K562 (cell line): ENCODE measurements around the gene LIN28A. TPM values are rescaled to one million over a fixed set of nuclear protein-coding genes. Genes with fewer than 3 reads are reported as not detected.

Experiments
- ARID3A ChIP-seq: IDR thresholded peaks from 2 replicates; pipeline ENCODE4 v1.6.1; 2012; ENCODE audit warnings: low read depth, low read length, improper control_type of control experiment, borderline replicate concordance
- BMI1 ChIP-seq: fragments of 150-350 bp; IDR thresholded peaks from 2 replicates; pipeline ENCODE4 v1.6.1; 2014; ENCODE audit warnings: low read length
- CREM ChIP-seq: IDR thresholded peaks from 2 replicates; pipeline ENCODE4 v1.6.1; 2014; ENCODE audit warnings: antibody characterized with exemption, low read depth
- DDX20 ChIP-seq: fragments of 450-650 bp; IDR thresholded peaks from 2 replicates; pipeline ENCODE4 v1.6.1; 2016; ENCODE audit warnings: missing genetic modification characterization, low read depth, mild to moderate bottlenecking, missing compliant biosample characterization, moderate library complexity
- E2F3 ChIP-seq: fragments of 250-450 bp; sonication (Bioruptor Pico); IDR thresholded peaks from 2 replicates; pipeline ENCODE4 v1.4.0; 2020; ENCODE audit warnings: mild to moderate bottlenecking
- ETS2 ChIP-seq: IDR thresholded peaks from 2 replicates; pipeline ENCODE4 v1.6.1; 2016; ENCODE audit warnings: borderline replicate concordance, missing genetic modification characterization, mild to moderate bottlenecking, moderate library complexity, missing compliant biosample characterization; ENCODE audit not compliant: poor library complexity, severe bottlenecking
- GMEB1 ChIP-seq: fragments of 250-450 bp; sonication (Bioruptor Pico); IDR thresholded peaks from 2 replicates; pipeline ENCODE4 v1.4.0; 2020; ENCODE audit warnings: mild to moderate bottlenecking
- HMBOX1 ChIP-seq: sonication (generic); IDR thresholded peaks from 2 replicates; pipeline ENCODE4 v1.6.1; 2016
- MAZ ChIP-seq, 2 experiments: fragments of 450-650 bp in 1 of 2; sonication (generic) in 1 of 2; formaldehyde crosslinking; IDR thresholded peaks in 1 of 2; conservative IDR thresholded peaks in 1 of 2; 2 replicates each; pipeline versions ENCODE4 v1.4.0 to v1.5.0; 2020; ENCODE audit warnings: mild to moderate bottlenecking in 1 of 2, missing genetic modification reagents in 1 of 2
- MCM3 ChIP-seq: fragments of 450-650 bp; IDR thresholded peaks from 2 replicates; pipeline ENCODE4 v1.6.1; 2016
- MLX ChIP-seq, 2 experiments: fragments of 450-650 bp in 1 of 2; sonication (generic) in 1 of 2; formaldehyde crosslinking; conservative IDR thresholded peaks; 2 replicates each; pipeline versions ENCODE4 v1.4.0 to v1.8.1; 2020 to 2022; ENCODE audit warnings: mild to moderate bottlenecking in 1 of 2, missing genetic modification reagents in 1 of 2
- MTA2 ChIP-seq: fragments of 450-650 bp; IDR thresholded peaks from 2 replicates; pipeline ENCODE4 v1.6.1; 2016; ENCODE audit warnings: low read depth
- PHF21A ChIP-seq: fragments of 450-650 bp; IDR thresholded peaks from 2 replicates; pipeline ENCODE4 v1.6.1; 2017; ENCODE audit warnings: low read depth, borderline replicate concordance
- SAP30 ChIP-seq: fragments of 200-600 bp; sonication (generic); IDR thresholded peaks from 2 replicates; pipeline ENCODE4 v1.6.1; 2012; ENCODE audit warnings: borderline replicate concordance, low read depth, mild to moderate bottlenecking, moderate library complexity, low read length, control low read depth, inconsistent platforms; ENCODE audit not compliant: insufficient read depth, poor library complexity, severe bottlenecking
- SIRT6 ChIP-seq: IDR thresholded peaks from one replicate; pipeline ENCODE4 v1.6.1; 2012; ENCODE audit warnings: low read depth, mild to moderate bottlenecking, control low read depth, inconsistent platforms, low read length, moderate library complexity
- SMAD3 ChIP-seq: fragments of 450-650 bp; formaldehyde crosslinking; conservative IDR thresholded peaks from 2 replicates; pipeline ENCODE4 v1.4.0; 2020; ENCODE audit warnings: mild to moderate bottlenecking
- SREBF2 ChIP-seq: sonication (generic); formaldehyde crosslinking; IDR thresholded peaks from 2 replicates; pipeline ENCODE4 v1.4.0; 2020; ENCODE audit warnings: mild to moderate bottlenecking, missing genetic modification reagents
- ZNF263 ChIP-seq: sonication (generic); formaldehyde crosslinking; IDR thresholded peaks from 2 replicates; pipeline ENCODE4 v1.8.0; 2022; ENCODE audit warnings: mild to moderate bottlenecking, missing genetic modification reagents, borderline replicate concordance
- ZNF282 ChIP-seq: sonication (generic); formaldehyde crosslinking; IDR thresholded peaks from 2 replicates; pipeline ENCODE4 v1.8.1; 2023; ENCODE audit warnings: missing genetic modification reagents
- ZNF354B ChIP-seq: fragments of 250-450 bp; sonication (Bioruptor Pico); IDR thresholded peaks from 2 replicates; pipeline ENCODE4 v1.4.0; 2020
- ZNF436 ChIP-seq: fragments of 250-450, 450-650 bp; sonication (Bioruptor Pico); formaldehyde crosslinking; IDR thresholded peaks from 2 replicates; pipeline ENCODE4 v1.7.0; 2020; ENCODE audit warnings: mild to moderate bottlenecking
- ZNF76 ChIP-seq: fragments of 250-450 bp; sonication (Bioruptor Pico); IDR thresholded peaks from 2 replicates; pipeline ENCODE4 v1.4.0; 2020; ENCODE audit warnings: mild to moderate bottlenecking, moderate library complexity, borderline replicate concordance
- polyA plus RNA-seq, 8 experiments: library from polyadenylated mRNA; depleted of rRNA in 4 of 8; stranded (reverse) in 5 of 8; unstranded in 3 of 8; fragments of >200 nt; fragmentation: Nextera tagmentation in 2 of 8; fragmentation: Illumina TruSeq in 1 of 8; extraction: Ambion mirVana in 2 of 8; extraction: Trizol in 1 of 8; gene quantifications; 2 replicates each; pipeline versions ENCODE4 v1.2.1 to v1.2.3, GENCODE V29; 2011 to 2014; ENCODE audit warnings: inconsistent platforms in 1 of 8, missing spikeins in 1 of 8
- total RNA-seq, 7 experiments: library from RNA; depleted of rRNA in 6 of 7; stranded (reverse); fragments of >200 nt in 6 of 7; fragmentation: Illumina TruSeq in 2 of 7; extraction: Trizol in 2 of 7; gene quantifications; 2 replicates each; pipeline versions ENCODE4 v1.2.1 to v1.2.3, GENCODE V29; 2011 to 2021; ENCODE audit warnings: low replicate concordance in 1 of 7

LIN28A gene
- total and polyA plus RNA-seq, 9 of the 15 experiments (the other 6 are each of a cell fraction or from before 2014, with no cell fraction given), result 0.80 to 5.4 (median 3.9) TPM

- TF ChIP-seq ARID3A (peak; percentile 71), SREBF2 (CRISPR knock-in tag) (no peak), ZNF282 (CRISPR knock-in tag) (no peak), ZNF76 (CRISPR knock-in tag) (no peak), GMEB1 (CRISPR knock-in tag) (no peak), BMI1 (no peak), MAZ (CRISPR knock-in tag; conservative IDR thresholded peaks at IDR 0.05 in 1 of 2, IDR thresholded peaks at IDR 0.05 in 1 of 2) (peak; percentile 98 to 100), MTA2 (peak; percentile 83), ZNF354B (CRISPR knock-in tag) (no peak), HMBOX1 (peak; percentile 74), DDX20 (tag) (no peak), SIRT6 (no peak), MLX (CRISPR knock-in tag; conservative IDR thresholded peaks at IDR 0.05) (no peak), MCM3 (no peak), PHF21A (no peak), E2F3 (CRISPR knock-in tag) (no peak), SMAD3 (CRISPR knock-in tag) (peak; percentile 84), SAP30 (peak; percentile 93), CREM (peak; percentile 91), ETS2 (tag) (no peak), ZNF263 (CRISPR knock-in tag) (peak; percentile 79; the same call in 1 of the 2 replicates), ZNF436 (CRISPR knock-in tag) (no peak)
Measured at GRCh38 chr1:26378088-26378878, 32.3 kb upstream of the LIN28A start (continued).
